HepG2 (cell line): ENCODE data around the gene CBLL2. TPM values are rescaled to one million over a fixed set of nuclear protein-coding genes. Genes with fewer than 3 reads are reported as not detected.

Experiments used
- ATAC-seq: fragments of 200-7000 bp; cut with Tn5 transposase; 3 replicates; pipeline ENCODE4 v1.9.1; 2020; ENCODE audit warnings: mild to moderate bottlenecking, moderate library complexity
- BruUV-seq: library from RNA; stranded (reverse); fragments of 400-500 nt; replicated peaks from 2 replicates; lab custom pipeline; 2021; lab: Mats Ljungman, UMichigan
- CTCF ChIA-PET: fragments of 300-600 bp; formaldehyde crosslinking; extraction: SDS; loops from one replicate; lab custom pipeline; 2021; ENCODE audit warnings: low total read pairs, inconsistent platforms, low intra/inter-chr PET ratio; lab: Yijun Ruan, JAX
- POLR2A ChIA-PET: fragments of 350-600 bp; sonication (Branson Sonifier 250); formaldehyde crosslinking; loops from one replicate; lab custom pipeline; 2020; ENCODE audit warnings: antibody characterized with exemption, inconsistent platforms; lab: Yijun Ruan, JAX
- DNase-seq: peaks from one replicate; pipeline ENCODE4 v3.0.0-alpha.2; 2015; ENCODE audit warnings: low spot score
- FAIRE-seq: peaks from 3 replicates; lab custom pipeline; 2011; peaks lifted over from hg19 to GRCh38; lab: Jason Lieb, UNC
- H2AFZ ChIP-seq: one replicate; pipeline ENCODE4 v1.6.1; 2011; ENCODE audit warnings: low read length, inconsistent platforms
- H3K27ac ChIP-seq: fragments of 300-600 bp; 3 replicates; pipeline ENCODE4 v1.8.0; 2011; ENCODE audit warnings: mixed run types, mild to moderate bottlenecking, mixed read lengths, low read length, inconsistent platforms; ENCODE audit not compliant: insufficient read depth; ENCODE audit errors: extremely low read length
- H3K27me3 ChIP-seq, 2 experiments: fragments of 200-600 bp in 1 of 2; 2 replicates in 1 of 2; 3 replicates in 1 of 2; pipeline versions ENCODE4 v1.6.0 to v1.8.0; 2011; ENCODE audit warnings: low read length in 2 of 2, mild to moderate bottlenecking in 2 of 2, moderate library complexity in 2 of 2, inconsistent platforms in 1 of 2; ENCODE audit not compliant: insufficient read depth in 2 of 2, control insufficient read depth in 1 of 2
- H3K36me3 ChIP-seq, 2 experiments: fragments of 200-600 bp in 1 of 2; replicated peaks in 1 of 2; 2 replicates in 1 of 2; 3 replicates in 1 of 2; pipeline versions ENCODE4 v1.5.1 to v1.8.0; 2011; ENCODE audit warnings: low read length in 2 of 2, inconsistent platforms in 1 of 2; ENCODE audit not compliant: insufficient read depth in 2 of 2, control insufficient read depth in 1 of 2
- H3K4me1 ChIP-seq: 2 replicates; pipeline ENCODE4 v1.5.1; 2012; ENCODE audit warnings: low read length, inconsistent platforms; ENCODE audit not compliant: insufficient read depth
- H3K4me2 ChIP-seq: 2 replicates; pipeline ENCODE4 v1.6.0; 2011; ENCODE audit warnings: low read depth, low read length, inconsistent platforms
- H3K4me3 ChIP-seq, 3 experiments: fragments of 200-600 bp in 1 of 3; sonication (generic), shearing (Covaris generic) in 1 of 3; replicated peaks in 1 of 3; 2 replicates each; pipeline ENCODE4 v1.5.1; 2011 to 2016; ENCODE audit warnings: low read length in 3 of 3, inconsistent platforms in 2 of 3, low read depth in 2 of 3, mild to moderate bottlenecking in 2 of 3, control low read depth in 1 of 3, mixed read lengths in 1 of 3; ENCODE audit not compliant: insufficient read depth in 1 of 3
- H3K79me2 ChIP-seq: one replicate; pipeline ENCODE4 v1.6.1; 2011; ENCODE audit warnings: low read length, inconsistent platforms; ENCODE audit not compliant: insufficient read depth
- H3K9ac ChIP-seq: 2 replicates; pipeline ENCODE4 v1.6.0; 2011; ENCODE audit warnings: mild to moderate bottlenecking, low read depth, low read length, inconsistent platforms; ENCODE audit not compliant: insufficient read depth
- H3K9me3 ChIP-seq: 2 replicates; pipeline ENCODE4 v1.5.1; 2012; ENCODE audit warnings: mild to moderate bottlenecking, low read length
- H4K20me1 ChIP-seq: 2 replicates; pipeline ENCODE4 v1.6.0; 2011; ENCODE audit warnings: inconsistent platforms, mild to moderate bottlenecking, low read length, moderate library complexity; ENCODE audit not compliant: insufficient read depth
- CERS6 ChIP-seq: sonication (generic); formaldehyde crosslinking; IDR thresholded peaks from 2 replicates; pipeline ENCODE4 v1.5.0; 2020; ENCODE audit warnings: missing genetic modification reagents
- EEA1 ChIP-seq: sonication (generic); formaldehyde crosslinking; IDR thresholded peaks from 2 replicates; pipeline ENCODE4 v1.5.1; 2020; ENCODE audit warnings: mild to moderate bottlenecking, missing genetic modification reagents, borderline replicate concordance
- HNRNPUL1 ChIP-seq: fragments of 200-400 bp; formaldehyde crosslinking; IDR thresholded peaks from 2 replicates; pipeline ENCODE4 v1.6.1; 2017; ENCODE audit warnings: low read depth, mild to moderate bottlenecking, low read length, moderate library complexity
- PATZ1 ChIP-seq: sonication (generic); formaldehyde crosslinking; IDR thresholded peaks from 2 replicates; pipeline ENCODE4 v1.4.0; 2020; ENCODE audit warnings: missing genetic modification reagents
- RFXANK ChIP-seq: IDR thresholded peaks from 2 replicates; pipeline ENCODE4 v1.6.1; 2016
- RXRB ChIP-seq: IDR thresholded peaks from 2 replicates; pipeline ENCODE4 v1.6.1; 2016; ENCODE audit warnings: borderline replicate concordance, missing genetic modification reagents, missing compliant biosample characterization
- SKI ChIP-seq: fragments of 450-650 bp; IDR thresholded peaks from one replicate; pipeline ENCODE4 v1.6.1; 2018; ENCODE audit warnings: mild to moderate bottlenecking; ENCODE audit not compliant: partially characterized antibody
- ZNF672 ChIP-seq: sonication (generic); formaldehyde crosslinking; IDR thresholded peaks from 2 replicates; pipeline ENCODE4 v1.8.1; 2022; ENCODE audit warnings: missing genetic modification reagents
- ZNF678 ChIP-seq: sonication (generic); formaldehyde crosslinking; IDR thresholded peaks from 2 replicates; pipeline ENCODE4 v1.4.0; 2020; ENCODE audit warnings: mild to moderate bottlenecking, missing genetic modification reagents
- WGBS: methylation state at CpG from one replicate; pipeline ENCODE4 v1.1.6; 2017; ENCODE audit warnings: low lambda C conversion rate; 5-methylcytosine and 5-hydroxymethylcytosine counted together
- in situ Hi-C: cut with HindIII; loops from 2 replicates; pipeline ENCODE4 v1.10.0; 2017; ENCODE audit warnings: low pct_unique_long_range_greater_than_20kb; ENCODE audit not compliant: extremely low pct_ligation_motif_present
- intact Hi-C: fragments of 100-400 bp; cut with micrococcal nuclease; formaldehyde crosslinking; loops from one replicate; pipeline ENCODE4 v1.10.0; 2022; ENCODE audit not compliant: unreplicated experiment
- polyA plus RNA-seq, 8 experiments: library from polyadenylated mRNA; depleted of rRNA in 3 of 8; stranded (reverse) in 7 of 8; unstranded in 1 of 8; fragments of >200 nt; fragmentation: Illumina TruSeq in 4 of 8; extraction: Trizol in 4 of 8; gene quantifications; 2 replicates each; pipeline versions ENCODE4 v1.2.1 to v1.2.3, GENCODE V29; 2011 to 2016; ENCODE audit warnings: low read depth in 4 of 8, missing spikeins in 1 of 8, mixed read lengths in 1 of 8; ENCODE audit not compliant: insufficient read depth in 1 of 8
- total RNA-seq, 5 experiments: library from RNA; depleted of rRNA; stranded (reverse); fragments of >200 nt; fragmentation: Illumina TruSeq; extraction: Trizol; gene quantifications; 2 replicates each; pipeline ENCODE4 v1.2.3, GENCODE V29; 2016; ENCODE audit warnings: low read depth in 1 of 5
- TF ChIP-seq, protein P1 (sequence below): sonication (generic); formaldehyde crosslinking; IDR thresholded peaks from 2 replicates; pipeline ENCODE4 v1.5.1; 2020; ENCODE audit warnings: missing genetic modification reagents, mild to moderate bottlenecking, borderline replicate concordance

The CBLL2 gene
- total and polyA plus RNA-seq, 2 of the 13 experiments (the other 11 are each of a cell fraction or from before 2014, with no cell fraction given) = not detected

- TF ChIP-seq CERS6 = no peak
- ChIA-PET POLR2A (no interaction called here), CTCF (no interaction called here)
- H3K4me1 ChIP-seq = no peaks in the 10 kb centered on the region
- DNase-seq = no peak
- H3K79me2 ChIP-seq = no peaks in the 10 kb centered on the region
- H3K4me2 ChIP-seq = no peak overlapping the region
- intact Hi-C loops (no loop called here), in situ Hi-C loops (no loop called here)
- no peak overlapping the region for H3K9ac ChIP-seq
- no TSS peak for BruUV-seq
- FAIRE-seq = no peak
- no peaks in the 10 kb centered on the region for H3K27me3 ChIP-seq
- no peaks in the 10 kb centered on the region for H3K36me3 ChIP-seq
- H2AFZ ChIP-seq = no peak overlapping the region
- H3K27ac ChIP-seq = no peak overlapping the region
- H4K20me1 ChIP-seq = no peaks in the 10 kb centered on the region
- no peaks in the 10 kb centered on the region for H3K9me3 ChIP-seq
- no peak for ATAC-seq
- 0% methylated on average over 1 of the region's 6 CpGs for WGBS
- no peak overlapping the region for H3K4me3 ChIP-seq
Measured at GRCh38 chrX:22276781-22277180, 4.1 kb downstream of the CBLL2 start.

DNA sequence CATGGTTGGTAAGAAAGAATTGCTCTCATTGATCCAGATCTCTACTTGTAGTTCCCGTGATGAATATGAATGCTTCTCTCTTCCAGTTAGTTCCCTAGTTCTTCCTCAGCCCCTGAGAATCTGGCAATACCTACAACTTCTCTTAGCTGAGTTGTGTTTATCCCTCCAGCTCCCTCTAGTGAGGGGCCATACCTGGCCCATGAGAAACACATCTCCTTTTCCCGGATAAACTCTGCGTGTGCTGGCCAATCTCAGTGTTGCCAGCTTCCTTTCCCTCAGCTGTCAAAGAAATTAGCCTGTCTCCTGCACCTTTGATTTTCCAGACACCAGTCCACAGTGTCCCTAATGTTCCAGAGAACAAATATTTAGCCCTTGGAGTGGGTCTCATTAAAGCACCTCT is 5.7 kb downstream of the CBLL2 start:
- FAIRE-seq = no peak
- Histone ChIP-seq H3K27me3 (no peaks in the 10 kb centered on the region), H3K4me1 (no peaks in the 10 kb centered on the region), H2AFZ (no peak overlapping the region), H3K79me2 (no peaks in the 10 kb centered on the region), H3K9me3 (no peaks in the 10 kb centered on the region), H4K20me1 (no peaks in the 10 kb centered on the region), H3K9ac (no peak overlapping the region), H3K4me3 (no peak overlapping the region), H3K36me3 (no peaks in the 10 kb centered on the region), H3K4me2 (no peak overlapping the region), H3K27ac (no peak overlapping the region)
- CTCF ChIA-PET = no interaction called here
- intact Hi-C loops (no loop called here), in situ Hi-C loops (no loop called here)
- ATAC-seq = no peak
- DNase-seq = no peak
- TF ChIP-seq ZNF672 (no peak), HNRNPUL1 (no peak), ZNF678 (no peak), SKI (no peak), RXRB (CRISPR knock-in tag) (no peak), EEA1 (CRISPR knock-in tag) (no peak), RFXANK (CRISPR knock-in tag) (no peak), PATZ1 (no peak)
- TF ChIP-seq, protein P1, sequence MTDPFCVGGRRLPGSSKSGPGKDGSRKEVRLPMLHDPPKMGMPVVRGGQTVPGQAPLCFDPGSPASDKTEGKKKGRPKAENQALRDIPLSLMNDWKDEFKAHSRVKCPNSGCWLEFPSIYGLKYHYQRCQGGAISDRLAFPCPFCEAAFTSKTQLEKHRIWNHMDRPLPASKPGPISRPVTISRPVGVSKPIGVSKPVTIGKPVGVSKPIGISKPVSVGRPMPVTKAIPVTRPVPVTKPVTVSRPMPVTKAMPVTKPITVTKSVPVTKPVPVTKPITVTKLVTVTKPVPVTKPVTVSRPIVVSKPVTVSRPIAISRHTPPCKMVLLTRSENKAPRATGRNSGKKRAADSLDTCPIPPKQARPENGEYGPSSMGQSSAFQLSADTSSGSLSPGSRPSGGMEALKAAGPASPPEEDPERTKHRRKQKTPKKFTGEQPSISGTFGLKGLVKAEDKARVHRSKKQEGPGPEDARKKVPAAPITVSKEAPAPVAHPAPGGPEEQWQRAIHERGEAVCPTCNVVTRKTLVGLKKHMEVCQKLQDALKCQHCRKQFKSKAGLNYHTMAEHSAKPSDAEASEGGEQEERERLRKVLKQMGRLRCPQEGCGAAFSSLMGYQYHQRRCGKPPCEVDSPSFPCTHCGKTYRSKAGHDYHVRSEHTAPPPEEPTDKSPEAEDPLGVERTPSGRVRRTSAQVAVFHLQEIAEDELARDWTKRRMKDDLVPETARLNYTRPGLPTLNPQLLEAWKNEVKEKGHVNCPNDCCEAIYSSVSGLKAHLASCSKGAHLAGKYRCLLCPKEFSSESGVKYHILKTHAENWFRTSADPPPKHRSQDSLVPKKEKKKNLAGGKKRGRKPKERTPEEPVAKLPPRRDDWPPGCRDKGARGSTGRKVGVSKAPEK (CRISPR knock-in tag) = no peak
- BruUV-seq = no TSS peak
- 54% methylated on average over 3 of the region's 3 CpGs for WGBS
- POLR2A ChIA-PET = no interaction called here
